HepG2 (cell line): Measurements from ENCODE around the gene PGPEP1. TPM values are rescaled to one million over a fixed set of nuclear protein-coding genes. Genes with fewer than 3 reads are reported as not detected.

ENCODE experiments used
- KDM5B ChIP-seq: sonication (generic); formaldehyde crosslinking; IDR thresholded peaks from 2 replicates; pipeline ENCODE4 v1.4.0; 2020; ENCODE audit warnings: missing genetic modification reagents, mild to moderate bottlenecking, borderline replicate concordance
- MAZ ChIP-seq, 2 experiments: sonication (generic) in 1 of 2; formaldehyde crosslinking in 1 of 2; IDR thresholded peaks; 2 replicates each; pipeline versions ENCODE4 v1.5.0 to v1.6.1; 2012 to 2020; ENCODE audit warnings: low read depth in 2 of 2, mild to moderate bottlenecking in 2 of 2, borderline replicate concordance in 1 of 2, improper control_type of control experiment in 1 of 2, low read length in 1 of 2, missing genetic modification reagents in 1 of 2, moderate library complexity in 1 of 2
- NCOR1 ChIP-seq: fragments of 200-600 bp; sonication (generic); IDR thresholded peaks from 2 replicates; pipeline ENCODE4 v1.7.0; 2017; ENCODE audit warnings: antibody characterized with exemption, low read length, borderline replicate concordance
- NPAS2 ChIP-seq: sonication (generic); formaldehyde crosslinking; IDR thresholded peaks from 2 replicates; pipeline ENCODE4 v1.8.0; 2022; ENCODE audit warnings: mild to moderate bottlenecking, missing genetic modification reagents, borderline replicate concordance
- SIN3A ChIP-seq: IDR thresholded peaks from 2 replicates; pipeline ENCODE4 v1.6.1; 2011; ENCODE audit warnings: low read depth, mild to moderate bottlenecking, control low read depth, low read length, borderline replicate concordance
- TFDP1 ChIP-seq: IDR thresholded peaks from 2 replicates; pipeline ENCODE4 v1.6.1; 2016; ENCODE audit warnings: missing compliant biosample characterization, missing genetic modification reagents, borderline replicate concordance
- ZNF329 ChIP-seq: sonication (generic); formaldehyde crosslinking; IDR thresholded peaks from 2 replicates; pipeline ENCODE4 v1.9.0; 2021; ENCODE audit warnings: low read depth, mild to moderate bottlenecking, missing genetic modification reagents
- ZNF710 ChIP-seq: sonication (generic); formaldehyde crosslinking; IDR thresholded peaks from 2 replicates; pipeline ENCODE4 v1.5.0; 2020; ENCODE audit warnings: mild to moderate bottlenecking, missing genetic modification reagents, borderline replicate concordance
- ZNF790 ChIP-seq: sonication (generic); formaldehyde crosslinking; IDR thresholded peaks from 2 replicates; pipeline ENCODE4 v1.8.0; 2022; ENCODE audit warnings: missing genetic modification reagents, mild to moderate bottlenecking, borderline replicate concordance
- ZNF878 ChIP-seq: sonication (generic); formaldehyde crosslinking; IDR thresholded peaks from 2 replicates; pipeline ENCODE4 v1.8.1; 2023; ENCODE audit warnings: mild to moderate bottlenecking, missing genetic modification reagents, moderate library complexity
- ZXDC ChIP-seq: sonication (generic); formaldehyde crosslinking; IDR thresholded peaks from 2 replicates; pipeline ENCODE4 v1.5.0; 2020; ENCODE audit warnings: mild to moderate bottlenecking, missing genetic modification reagents
- polyA plus RNA-seq, 8 experiments: library from polyadenylated mRNA; depleted of rRNA in 3 of 8; stranded (reverse) in 7 of 8; unstranded in 1 of 8; fragments of >200 nt; fragmentation: Illumina TruSeq in 4 of 8; extraction: Trizol in 4 of 8; gene quantifications; 2 replicates each; pipeline versions ENCODE4 v1.2.1 to v1.2.3, GENCODE V29; 2011 to 2016; ENCODE audit warnings: low read depth in 4 of 8, missing spikeins in 1 of 8, mixed read lengths in 1 of 8; ENCODE audit not compliant: insufficient read depth in 1 of 8
- total RNA-seq, 5 experiments: library from RNA; depleted of rRNA; stranded (reverse); fragments of >200 nt; fragmentation: Illumina TruSeq; extraction: Trizol; gene quantifications; 2 replicates each; pipeline ENCODE4 v1.2.3, GENCODE V29; 2016; ENCODE audit warnings: low read depth in 1 of 5
- TF ChIP-seq, protein P1 (sequence below): sonication (generic); formaldehyde crosslinking; IDR thresholded peaks from 2 replicates; pipeline ENCODE4 v1.8.0; 2022; ENCODE audit warnings: mild to moderate bottlenecking, missing genetic modification reagents, moderate library complexity
- TF ChIP-seq, protein P2 (sequence below): sonication (generic); formaldehyde crosslinking; IDR thresholded peaks from 2 replicates; pipeline ENCODE4 v1.4.0; 2020; ENCODE audit warnings: missing genetic modification reagents, borderline replicate concordance

PGPEP1 gene
- total and polyA plus RNA-seq, 2 of the 13 experiments (the other 11 are each of a cell fraction or from before 2014, with no cell fraction given): 53.1 to 56.6 TPM

- TF ChIP-seq, protein P1, sequence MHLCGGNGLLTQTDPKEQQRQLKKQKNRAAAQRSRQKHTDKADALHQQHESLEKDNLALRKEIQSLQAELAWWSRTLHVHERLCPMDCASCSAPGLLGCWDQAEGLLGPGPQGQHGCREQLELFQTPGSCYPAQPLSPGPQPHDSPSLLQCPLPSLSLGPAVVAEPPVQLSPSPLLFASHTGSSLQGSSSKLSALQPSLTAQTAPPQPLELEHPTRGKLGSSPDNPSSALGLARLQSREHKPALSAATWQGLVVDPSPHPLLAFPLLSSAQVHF: peak; percentile 57; the same call in 1 of the 2 replicates
- TF ChIP-seq ZNF878 (CRISPR knock-in tag): 0 out of 2 replicates have a peak, but pooled peaks have one; percentile 55
- no peak; the same call in 1 of the 2 replicates for TF ChIP-seq SIN3A
- peak; percentile 98 for TF ChIP-seq TFDP1 (CRISPR knock-in tag)
- TF ChIP-seq ZNF710 (CRISPR knock-in tag): no peak
- no peak; the same call in 1 of the 2 replicates for TF ChIP-seq NCOR1
- TF ChIP-seq NPAS2 (CRISPR knock-in tag): no peak
- TF ChIP-seq, protein P2, sequence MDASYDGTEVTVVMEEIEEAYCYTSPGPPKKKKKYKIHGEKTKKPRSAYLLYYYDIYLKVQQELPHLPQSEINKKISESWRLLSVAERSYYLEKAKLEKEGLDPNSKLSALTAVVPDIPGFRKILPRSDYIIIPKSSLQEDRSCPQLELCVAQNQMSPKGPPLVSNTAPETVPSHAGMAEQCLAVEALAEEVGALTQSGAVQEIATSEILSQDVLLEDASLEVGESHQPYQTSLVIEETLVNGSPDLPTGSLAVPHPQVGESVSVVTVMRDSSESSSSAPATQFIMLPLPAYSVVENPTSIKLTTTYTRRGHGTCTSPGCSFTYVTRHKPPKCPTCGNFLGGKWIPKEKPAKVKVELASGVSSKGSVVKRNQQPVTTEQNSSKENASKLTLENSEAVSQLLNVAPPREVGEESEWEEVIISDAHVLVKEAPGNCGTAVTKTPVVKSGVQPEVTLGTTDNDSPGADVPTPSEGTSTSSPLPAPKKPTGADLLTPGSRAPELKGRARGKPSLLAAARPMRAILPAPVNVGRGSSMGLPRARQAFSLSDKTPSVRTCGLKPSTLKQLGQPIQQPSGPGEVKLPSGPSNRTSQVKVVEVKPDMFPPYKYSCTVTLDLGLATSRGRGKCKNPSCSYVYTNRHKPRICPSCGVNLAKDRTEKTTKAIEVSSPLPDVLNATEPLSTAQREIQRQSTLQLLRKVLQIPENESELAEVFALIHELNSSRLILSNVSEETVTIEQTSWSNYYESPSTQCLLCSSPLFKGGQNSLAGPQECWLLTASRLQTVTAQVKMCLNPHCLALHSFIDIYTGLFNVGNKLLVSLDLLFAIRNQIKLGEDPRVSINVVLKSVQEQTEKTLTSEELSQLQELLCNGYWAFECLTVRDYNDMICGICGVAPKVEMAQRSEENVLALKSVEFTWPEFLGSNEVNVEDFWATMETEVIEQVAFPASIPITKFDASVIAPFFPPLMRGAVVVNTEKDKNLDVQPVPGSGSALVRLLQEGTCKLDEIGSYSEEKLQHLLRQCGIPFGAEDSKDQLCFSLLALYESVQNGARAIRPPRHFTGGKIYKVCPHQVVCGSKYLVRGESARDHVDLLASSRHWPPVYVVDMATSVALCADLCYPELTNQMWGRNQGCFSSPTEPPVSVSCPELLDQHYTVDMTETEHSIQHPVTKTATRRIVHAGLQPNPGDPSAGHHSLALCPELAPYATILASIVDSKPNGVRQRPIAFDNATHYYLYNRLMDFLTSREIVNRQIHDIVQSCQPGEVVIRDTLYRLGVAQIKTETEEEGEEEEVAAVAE (CRISPR knock-in tag): peak; percentile 67; the same call in 1 of the 2 replicates
- TF ChIP-seq ZXDC (CRISPR knock-in tag): peak; percentile 36; the same call in 1 of the 2 replicates
- peak; percentile 71; the same call in 1 of the 2 replicates for TF ChIP-seq ZNF790 (CRISPR knock-in tag)
- TF ChIP-seq ZNF329: peak; percentile 89
- TF ChIP-seq KDM5B (CRISPR knock-in tag): peak; percentile 72
- TF ChIP-seq MAZ (IDR thresholded peaks at IDR 0.05; ENCODE audit: borderline replicate concordance, low read depth, low read length): peak; percentile 81
- TF ChIP-seq MAZ (CRISPR knock-in tag; IDR thresholded peaks at IDR 0.05; ENCODE audit: low read depth): peak; percentile 81
Measured at GRCh38 chr19:18322759-18323460, 17.5 kb upstream of the PGPEP1 start, which contains the start of gene LSM4 (continued).
